ENCODE data around the gene FBXO36.
"Not testable (repeated sequence)": the region's sequence is repeated elsewhere in the genome, so short reads cannot be mapped to it uniquely, and the experiment has no call there.

FBXO36 gene

GRCh38 chr2:229910832-229911412 lies 11.4 kb upstream of the FBXO36 start:
- no peak for DNase-seq (ENCODE audit: low spot score)

GRCh38 chr2:229914171-229914570 lies 8.1 kb upstream of the FBXO36 start:
- DNase-seq (ENCODE audit: low spot score): no peak

DNA sequence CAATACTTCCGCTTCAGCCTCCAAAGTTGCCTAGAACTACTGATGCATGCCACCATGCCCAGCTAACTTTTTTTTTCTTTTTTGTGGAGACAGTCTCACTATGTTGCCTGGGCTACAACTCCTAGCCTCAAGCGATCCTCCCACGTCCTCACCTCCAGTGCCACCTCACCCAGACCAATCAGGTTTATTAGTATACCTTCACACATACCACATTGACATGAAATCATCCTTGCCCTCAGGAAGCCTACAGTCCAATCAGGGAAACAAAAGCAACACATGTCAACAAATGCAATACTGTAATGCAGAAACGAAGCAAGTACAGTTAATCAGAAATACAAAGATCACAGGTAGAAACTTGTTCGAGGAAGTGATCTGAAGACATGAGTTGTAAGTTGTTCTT lies 4.5 kb upstream of the FBXO36 start:
- no peak for DNase-seq (ENCODE audit: low spot score)

- no peak for DNase-seq (ENCODE audit: low spot score)
These were observed 2.2 kb upstream of the FBXO36 start for GRCh38 chr2:229920011-229920641.

DNA sequence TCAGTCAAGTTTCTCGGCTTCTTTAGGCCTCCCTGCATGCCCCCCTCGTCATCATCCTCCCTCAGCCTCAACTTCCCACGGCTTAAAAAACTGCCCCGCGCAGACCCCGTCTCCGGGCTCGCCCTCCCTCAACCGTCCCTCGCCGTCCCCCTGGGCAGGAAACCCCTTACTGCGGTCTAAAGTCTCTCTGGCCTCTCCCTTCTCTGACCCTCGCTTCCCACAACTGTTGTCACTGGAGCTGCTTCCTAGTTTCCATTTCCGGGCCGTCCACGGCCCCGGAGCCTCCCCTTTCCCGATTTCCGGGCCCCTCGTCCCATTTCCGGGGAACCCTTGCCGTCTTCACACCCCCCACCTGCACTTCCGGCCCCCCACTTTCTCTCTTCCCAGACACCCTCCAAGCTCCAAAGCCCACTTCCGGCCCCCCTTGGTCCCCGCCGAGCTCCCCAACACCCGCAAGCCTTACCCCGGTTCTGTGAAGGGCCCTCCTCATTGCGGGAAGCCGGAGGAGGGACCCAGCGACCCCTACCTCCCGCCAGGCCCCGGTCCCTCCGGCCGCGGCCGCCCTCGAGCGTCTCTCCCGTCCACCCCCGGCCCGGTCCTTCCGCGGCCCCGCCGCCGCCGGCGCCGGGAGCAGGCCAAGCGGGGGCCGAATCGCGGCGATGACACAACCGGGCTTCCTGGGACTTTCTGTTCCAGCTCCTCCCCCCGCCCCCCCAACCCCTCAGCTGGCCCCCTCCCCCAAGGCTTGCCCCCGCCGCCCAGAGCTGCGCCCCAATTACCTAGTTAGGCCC lies 1.0 kb upstream of the FBXO36 start:
- no peak for DNase-seq (ENCODE audit: low spot score)

DNA sequence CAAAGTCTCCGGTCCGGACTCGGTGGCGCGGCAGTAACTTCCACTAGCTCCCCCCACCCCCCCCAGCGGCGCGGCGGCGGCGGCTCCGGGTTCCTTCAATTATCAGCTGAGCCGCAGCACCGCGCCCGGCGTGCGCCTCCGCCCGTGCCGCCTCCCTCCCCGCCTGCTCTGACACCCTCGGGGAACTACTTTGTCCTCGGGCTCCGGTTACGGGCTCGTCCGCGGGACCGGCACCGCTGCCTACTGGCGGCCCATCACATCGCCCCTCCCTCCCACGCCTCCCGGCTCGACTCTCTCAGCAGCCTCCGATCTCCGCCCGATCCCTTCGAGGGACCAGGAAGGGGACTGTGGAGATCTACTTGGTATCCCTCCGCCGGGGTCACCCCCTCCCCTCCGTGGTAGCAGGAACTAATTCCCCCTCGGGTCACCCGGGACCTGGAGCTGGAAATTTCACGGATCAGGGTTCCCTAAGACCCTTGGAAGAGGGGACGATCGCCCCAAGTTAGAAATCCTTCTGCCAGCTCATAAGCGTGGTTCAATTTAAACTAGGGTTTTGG lies 333 bp upstream of the FBXO36 start, which contains the start of gene TRIP12:
TRIP12 (minus strand) TSS at position 118 of the 557 bp plus-strand sequence. CDS start 41,930 bp downstream, outside the sequence.
- DNase-seq (ENCODE audit: low spot score): peak; percentile 79

DNA sequence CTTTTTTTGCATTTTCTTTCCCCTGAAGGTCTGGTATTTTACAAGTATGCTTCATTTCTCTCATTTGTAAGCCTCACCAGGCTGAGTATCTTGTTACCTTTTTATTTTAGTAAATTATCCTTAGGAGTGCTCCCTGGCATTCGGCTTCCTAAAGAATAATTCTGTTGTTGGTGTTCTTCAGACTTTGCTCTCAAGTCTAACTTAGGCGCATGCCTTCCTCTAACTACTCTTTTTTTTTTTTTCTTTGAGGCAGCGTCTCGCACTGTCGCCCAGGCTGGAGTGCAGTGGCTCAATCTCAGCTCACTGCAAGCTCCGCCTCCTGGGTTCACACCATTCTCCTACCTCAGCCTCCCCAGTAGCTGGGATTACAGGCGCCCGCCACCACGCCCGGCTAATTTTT lies 2.2 kb downstream of the FBXO36 start:
- not testable (repeated sequence) for DNase-seq (ENCODE audit: low spot score)

DNA sequence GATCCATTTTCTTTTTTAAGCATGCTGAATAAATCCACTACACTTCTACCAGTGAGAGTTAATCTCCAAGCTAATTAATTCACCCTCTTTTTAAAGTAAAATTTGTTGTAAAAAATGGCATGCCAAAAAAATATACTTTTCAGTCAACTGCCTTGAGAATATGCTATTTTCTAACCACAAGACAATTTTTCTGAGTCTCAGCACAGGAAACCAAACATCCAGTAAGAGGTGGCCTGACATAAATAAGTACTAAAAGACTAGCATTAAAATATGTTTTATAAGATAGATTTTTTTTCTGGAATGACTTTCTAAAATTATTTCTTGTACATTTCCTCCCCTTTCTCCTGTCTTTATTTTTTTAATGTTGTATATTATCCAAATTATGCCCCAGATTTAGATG lies 2.9 kb downstream of the FBXO36 start:
- DNase-seq (ENCODE audit: low spot score): no peak

DNA sequence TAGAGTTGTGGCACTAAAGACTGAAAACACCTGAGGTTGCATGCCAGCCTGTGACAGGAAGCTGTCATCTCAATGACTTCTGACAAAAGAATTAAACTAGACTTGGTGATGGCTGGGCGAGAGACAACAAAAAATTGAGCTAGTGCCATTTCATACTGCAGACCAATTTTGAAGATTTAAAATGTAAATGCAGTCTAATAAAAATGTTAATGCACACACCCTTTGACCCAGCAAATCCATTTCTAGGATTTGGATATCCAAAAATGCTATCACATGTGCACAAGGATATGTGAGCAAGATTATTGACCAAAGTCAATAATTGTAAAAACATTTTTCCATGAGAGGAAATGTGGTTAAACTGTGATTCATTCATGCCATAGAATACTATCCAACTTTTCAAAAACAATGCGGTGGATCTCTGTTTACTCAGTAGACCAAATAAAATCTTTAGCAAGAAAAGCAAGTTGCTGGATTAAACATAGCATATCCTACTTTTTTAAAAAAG lies 5.6 kb downstream of the FBXO36 start:
- DNase-seq (ENCODE audit: low spot score): no peak

DNA sequence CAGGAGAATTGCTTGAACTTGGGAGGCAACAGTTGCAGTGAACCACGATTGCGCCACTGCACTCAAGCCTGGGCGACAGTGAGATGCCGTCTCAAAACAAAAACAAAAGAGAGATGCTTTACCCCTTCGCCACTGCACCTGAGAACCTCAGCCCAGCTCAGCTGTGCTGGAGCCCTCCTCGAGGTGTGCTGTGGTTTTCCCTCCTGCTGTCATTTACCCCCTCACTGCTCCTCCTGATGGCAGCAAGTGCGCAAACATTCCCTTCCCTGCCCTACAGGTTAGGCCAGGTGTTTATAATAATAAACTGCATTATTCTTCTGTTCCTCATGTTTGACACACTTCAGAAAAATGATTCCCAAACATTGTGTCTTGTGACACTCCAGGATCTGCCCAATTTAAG lies 8.4 kb downstream of the FBXO36 start:
- DNase-seq (ENCODE audit: low spot score): no peak

DNA sequence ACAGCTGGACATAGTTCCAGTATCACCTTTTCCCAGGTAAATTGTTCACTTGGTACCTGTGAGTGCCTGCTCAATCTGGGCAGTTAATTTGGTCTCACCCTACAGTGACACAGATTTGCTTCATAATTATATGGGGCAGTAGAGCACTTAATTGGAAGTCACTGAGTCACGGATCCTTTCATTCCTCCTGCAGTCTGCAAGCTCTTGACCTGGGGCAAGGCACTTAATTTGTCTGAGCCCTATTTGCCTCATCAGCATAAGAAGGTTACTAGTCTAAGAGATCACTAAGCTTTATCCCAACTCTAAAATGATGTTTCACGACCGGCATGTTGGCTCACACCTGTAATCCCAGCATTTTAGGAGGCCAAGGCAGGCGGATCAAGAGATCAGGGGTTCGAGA lies 8.9 kb downstream of the FBXO36 start:
- no peak for DNase-seq (ENCODE audit: low spot score)

DNA sequence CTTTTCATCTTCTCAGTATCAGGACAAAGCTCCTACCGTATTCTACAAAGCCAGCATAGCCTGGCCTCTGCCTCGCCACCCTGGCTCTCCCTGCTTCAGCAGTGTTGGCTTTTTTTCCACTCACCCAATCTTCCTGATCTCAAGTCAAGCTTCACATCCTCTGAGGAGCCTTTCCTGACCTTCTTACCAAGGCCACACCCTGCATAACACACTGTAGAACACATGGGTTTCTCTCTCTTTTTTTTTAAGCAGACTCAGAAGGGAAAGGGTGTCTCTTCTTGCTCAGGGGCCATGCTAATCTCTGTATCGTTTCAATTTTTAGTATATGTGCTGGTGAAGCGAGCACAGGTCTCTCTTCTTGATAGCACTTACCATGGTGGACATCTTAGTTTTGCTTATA lies 15.2 kb downstream of the FBXO36 start:
- DNase-seq (ENCODE audit: low spot score): no peak

DNA sequence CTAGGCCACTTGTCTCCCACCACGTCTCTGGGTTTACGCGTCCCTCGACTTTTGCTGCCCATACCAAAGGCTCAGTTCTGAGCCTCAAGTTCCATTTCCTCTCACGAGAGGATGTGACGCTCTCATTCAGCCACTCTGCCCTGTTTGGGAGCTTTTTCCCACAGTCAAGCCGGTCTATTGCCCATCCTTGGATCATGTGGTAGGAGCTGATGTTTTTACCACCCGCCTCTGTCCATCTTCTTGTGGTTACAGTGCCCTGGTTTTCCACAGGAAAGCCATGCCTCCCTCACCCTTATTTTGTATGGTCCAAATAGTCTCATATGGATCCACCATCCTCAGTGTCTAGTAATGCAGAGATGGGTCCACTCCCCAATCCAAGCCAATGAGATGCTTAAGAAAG lies 20.4 kb downstream of the FBXO36 start:
- no peak for DNase-seq (ENCODE audit: low spot score)

GRCh38 chr2:229943171-229943570 lies 20.9 kb downstream of the FBXO36 start:
- DNase-seq (ENCODE audit: low spot score): no peak

DNA sequence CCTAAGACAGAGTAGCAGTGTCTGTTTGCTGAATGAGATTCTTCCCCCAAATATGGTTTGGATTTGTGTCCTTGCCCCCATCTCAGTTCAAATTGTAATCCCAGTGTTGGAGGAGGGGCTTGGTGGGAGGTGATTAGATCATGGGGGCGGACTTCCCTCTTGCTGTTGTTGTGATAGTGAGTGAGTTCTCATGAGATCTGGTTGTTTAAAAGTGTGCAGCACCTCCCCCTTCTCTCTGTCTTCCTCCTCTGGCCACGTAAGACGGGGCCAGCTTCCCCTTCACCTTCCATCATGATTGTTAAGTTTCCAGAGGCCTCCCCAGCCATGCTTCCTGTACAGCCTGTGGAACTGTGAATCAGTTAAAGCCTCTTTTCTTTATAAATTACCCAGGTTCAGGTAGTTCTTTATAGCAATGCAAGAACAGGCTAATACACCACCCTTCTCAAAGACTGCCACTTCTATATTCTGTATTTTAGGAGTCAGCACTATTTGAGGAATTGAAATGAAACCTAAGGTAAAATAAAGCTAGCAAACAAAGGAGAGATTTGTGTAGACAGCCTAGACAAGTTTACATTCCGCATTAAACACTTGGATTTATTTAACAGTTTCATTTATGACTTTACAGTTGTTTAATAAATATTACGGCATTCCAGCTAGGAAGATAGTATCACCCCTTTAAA lies 21.6 kb downstream of the FBXO36 start:
- DNase-seq (ENCODE audit: low spot score): no peak

DNA sequence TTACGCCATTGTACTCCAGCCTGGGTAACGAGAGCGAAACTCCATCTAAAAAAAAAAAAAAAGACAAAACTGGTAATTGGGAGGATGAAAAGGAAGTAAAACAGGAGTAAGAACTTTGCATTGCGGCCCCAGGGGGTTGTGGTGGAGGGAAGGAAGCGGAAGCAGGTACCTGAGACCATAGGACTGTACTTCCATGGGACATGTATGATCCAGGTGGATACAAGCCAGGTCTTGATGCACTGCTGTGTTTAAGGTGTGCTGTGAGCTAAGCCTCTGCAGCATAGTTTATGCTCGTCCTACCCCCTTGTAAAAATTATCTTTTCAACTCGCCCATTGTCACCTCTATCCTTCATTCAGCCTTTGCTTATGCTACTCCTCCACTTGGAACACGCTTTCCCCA lies 23.7 kb downstream of the FBXO36 start:
- no peak for DNase-seq (ENCODE audit: low spot score)

- no peak for DNase-seq (ENCODE audit: low spot score)
These were observed 25.2 kb downstream of the FBXO36 start for GRCh38 chr2:229947544-229947943.

GRCh38 chr2:229952256-229952835 lies 30.0 kb downstream of the FBXO36 start:
- no peak for DNase-seq (ENCODE audit: low spot score)

- DNase-seq (ENCODE audit: low spot score): no peak
These were observed 33.4 kb downstream of the FBXO36 start for GRCh38 chr2:229955663-229956062.

DNA sequence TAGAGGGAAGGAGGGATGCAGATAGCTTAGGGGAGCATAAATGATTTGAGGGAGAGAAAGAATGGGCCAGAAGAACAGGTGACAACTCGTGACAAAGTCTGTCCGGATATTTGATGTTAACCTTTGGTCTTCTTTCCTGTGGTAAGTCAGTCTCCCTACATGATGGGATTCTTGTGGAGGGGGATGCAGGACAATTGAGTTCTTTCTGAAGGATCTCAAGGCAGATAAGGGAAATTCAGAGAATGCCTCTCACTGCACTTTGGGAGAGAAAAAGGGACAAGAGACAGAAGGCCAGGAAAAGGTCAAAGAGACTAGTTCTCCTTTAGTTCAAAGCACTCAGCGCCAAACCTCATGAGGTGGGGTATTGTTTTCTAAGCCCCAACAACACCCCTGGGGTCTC lies 34.2 kb downstream of the FBXO36 start:
- DNase-seq (ENCODE audit: low spot score): no peak

GRCh38 chr2:229963596-229963995 lies 41.3 kb downstream of the FBXO36 start:
- not testable (repeated sequence) for DNase-seq (ENCODE audit: low spot score)

DNA sequence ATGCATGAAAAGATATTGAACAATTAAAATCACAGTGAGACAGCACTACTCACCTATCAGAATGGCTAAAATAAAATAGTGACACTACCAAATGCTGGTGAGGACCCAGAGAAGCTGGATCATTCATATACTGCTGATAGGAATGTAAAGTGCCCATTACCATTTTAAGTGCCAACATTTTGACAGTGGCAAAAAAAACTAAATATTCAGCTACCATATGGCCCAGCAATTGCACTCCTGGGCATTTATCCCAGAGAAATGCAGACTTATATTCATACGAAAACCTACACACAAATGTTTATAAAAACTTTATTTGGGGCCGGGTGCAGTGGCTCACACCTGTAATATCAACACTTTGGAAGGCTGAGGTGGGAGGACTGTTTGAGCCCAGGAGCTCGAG lies 47.6 kb downstream of the FBXO36 start:
- DNase-seq (ENCODE audit: low spot score): no peak

All from COLO829 (cell line).